IMR-90 (cell line): ENCODE results near the gene BTBD9. TPM values are rescaled to one million over a fixed set of nuclear protein-coding genes. Genes with fewer than 3 reads are reported as not detected.

Experiments used
- ATAC-seq: fragments of 200-7000 bp; cut with Tn5 transposase; 2 replicates; pipeline ENCODE4 v1.9.1; 2020; ENCODE audit warnings: low read depth, mild to moderate bottlenecking, moderate library complexity
- BruUV-seq: library from RNA; stranded (reverse); fragments of 400-500 nt; replicated peaks from 2 replicates; lab custom pipeline; 2021; lab: Mats Ljungman, UMichigan
- CTCF ChIA-PET: fragments of 300-600 bp; formaldehyde crosslinking; extraction: SDS; loops from one replicate; lab custom pipeline; 2021; ENCODE audit warnings: antibody characterized with exemption; lab: Yijun Ruan, JAX
- POLR2A ChIA-PET: fragments of 300-600 bp; sonication (Branson Sonifier 250); formaldehyde crosslinking; loops from one replicate; lab custom pipeline; 2022; ENCODE audit warnings: antibody characterized with exemption; ENCODE audit not compliant: unreplicated experiment; lab: Charles Lee
- DNase-seq: peaks from one replicate; pipeline ENCODE4 v3.0.0; 2013
- H2AFZ ChIP-seq: replicated peaks from 2 replicates; pipeline ENCODE3; 2013; ENCODE audit warnings: low read length, mild to moderate bottlenecking; ENCODE audit not compliant: poor library complexity
- H2AK5ac ChIP-seq: 2 replicates; pipeline ENCODE4 v1.6.1; 2013; ENCODE audit warnings: low read depth, low read length, inconsistent platforms
- H2AK9ac ChIP-seq: replicated peaks from 2 replicates; pipeline ENCODE3; 2013; ENCODE audit warnings: mild to moderate bottlenecking, low read depth, low read length, moderate library complexity; ENCODE audit not compliant: poor library complexity
- H2BK120ac ChIP-seq: 2 replicates; pipeline ENCODE4 v1.6.1; 2013; ENCODE audit warnings: low read depth, low read length, inconsistent platforms
- H2BK15ac ChIP-seq: 3 replicates; pipeline ENCODE4 v1.6.1; 2013; ENCODE audit warnings: low read depth, low read length, inconsistent platforms
- H2BK20ac ChIP-seq: 2 replicates; pipeline ENCODE4 v1.6.1; 2013; ENCODE audit warnings: low read depth, mild to moderate bottlenecking, inconsistent platforms, low read length, moderate library complexity
- H2BK5ac ChIP-seq: 2 replicates; pipeline ENCODE4 v1.6.1; 2013; ENCODE audit warnings: mild to moderate bottlenecking, low read depth, low read length, inconsistent platforms; ENCODE audit not compliant: poor library complexity, severe bottlenecking
- H3K14ac ChIP-seq: replicated peaks from 2 replicates; pipeline ENCODE4 v1.6.1; 2013; ENCODE audit warnings: low read depth, low read length, inconsistent platforms
- H3K18ac ChIP-seq: 2 replicates; pipeline ENCODE4 v1.6.1; 2013; ENCODE audit warnings: low read depth, low read length, control low read depth
- H3K23ac ChIP-seq: 2 replicates; pipeline ENCODE4 v1.6.1; 2013; ENCODE audit warnings: low read depth, low read length, inconsistent platforms
- H3K27ac ChIP-seq: 2 replicates; pipeline ENCODE4 v1.5.1; 2013; ENCODE audit warnings: mild to moderate bottlenecking, control low read depth, low read length; ENCODE audit not compliant: insufficient read depth
- H3K27me3 ChIP-seq: 2 replicates; pipeline ENCODE4 v1.6.1; 2013; ENCODE audit warnings: low read length; ENCODE audit not compliant: control insufficient read depth, insufficient read depth
- H3K36me3 ChIP-seq: 2 replicates; pipeline ENCODE4 v1.6.1; 2013; ENCODE audit warnings: low read length, mixed read lengths; ENCODE audit not compliant: control insufficient read depth, insufficient read depth
- H3K4ac ChIP-seq: 2 replicates; pipeline ENCODE4 v1.6.1; 2013; ENCODE audit warnings: low read depth, low read length, inconsistent platforms
- H3K4me1 ChIP-seq: 2 replicates; pipeline ENCODE4 v1.6.1; 2013; ENCODE audit warnings: low read length, mixed read lengths; ENCODE audit not compliant: control insufficient read depth, insufficient read depth
- H3K4me2 ChIP-seq: 2 replicates; pipeline ENCODE4 v1.6.1; 2013; ENCODE audit warnings: low read depth, mild to moderate bottlenecking, control low read depth, low read length, moderate library complexity
- H3K4me3 ChIP-seq: 2 replicates; pipeline ENCODE4 v1.5.1; 2013; ENCODE audit warnings: low read depth, mild to moderate bottlenecking, control low read depth, low read length, moderate library complexity; ENCODE audit not compliant: insufficient read depth
- H3K56ac ChIP-seq: 2 replicates; pipeline ENCODE4 v1.6.1; 2013; ENCODE audit warnings: low read length, inconsistent platforms; ENCODE audit not compliant: insufficient read depth; ENCODE audit errors: extremely low read depth
- H3K79me1 ChIP-seq, 2 experiments: 2 replicates each; pipeline ENCODE4 v1.6.1; 2013; ENCODE audit warnings: low read length in 2 of 2, inconsistent platforms in 1 of 2, low read depth in 1 of 2
- H3K9ac ChIP-seq: 2 replicates; pipeline ENCODE4 v1.6.1; 2013; ENCODE audit warnings: low read depth, low read length, control low read depth
- H3K9me1 ChIP-seq: 2 replicates; pipeline ENCODE4 v1.6.1; 2013; ENCODE audit warnings: low read length, inconsistent platforms; ENCODE audit not compliant: insufficient read depth
- H3K9me3 ChIP-seq: 2 replicates; pipeline ENCODE4 v1.6.1; 2013; ENCODE audit warnings: low read length; ENCODE audit not compliant: control insufficient read depth, insufficient read depth
- H4K20me1 ChIP-seq: 2 replicates; pipeline ENCODE4 v1.6.1; 2013; ENCODE audit warnings: low read length, inconsistent platforms; ENCODE audit not compliant: insufficient read depth
- H4K5ac ChIP-seq: 2 replicates; pipeline ENCODE4 v1.6.1; 2013; ENCODE audit warnings: mild to moderate bottlenecking, low read depth, low read length, control low read depth
- H4K8ac ChIP-seq, 2 experiments: 2 replicates each; pipeline ENCODE4 v1.6.1; 2013; ENCODE audit warnings: low read depth in 2 of 2, low read length in 2 of 2, control low read depth in 1 of 2, inconsistent platforms in 1 of 2
- H4K91ac ChIP-seq: 2 replicates; pipeline ENCODE4 v1.6.1; 2013; ENCODE audit warnings: low read depth, low read length, inconsistent platforms; ENCODE audit not compliant: insufficient read depth
- CEBPB ChIP-seq: IDR thresholded peaks from 2 replicates; pipeline ENCODE4 v1.6.1; 2012; ENCODE audit warnings: low read depth, low read length, improper control_type of control experiment
- CHD1 ChIP-seq: IDR thresholded peaks from 2 replicates; pipeline ENCODE4 v1.6.1; 2012; ENCODE audit warnings: low read depth, low read length, improper control_type of control experiment
- CTCF ChIP-seq: conservative IDR thresholded peaks from 2 replicates; pipeline ENCODE4 v1.5.1; 2012; ENCODE audit warnings: mild to moderate bottlenecking, low read depth, low read length, improper control_type of control experiment
- ELK1 ChIP-seq: fragments of 150-350 bp; IDR thresholded peaks from 2 replicates; pipeline ENCODE4 v1.6.1; 2016; ENCODE audit warnings: low read depth, mild to moderate bottlenecking, low read length, moderate library complexity, borderline replicate concordance
- MAFK ChIP-seq: IDR thresholded peaks from 2 replicates; pipeline ENCODE4 v1.6.1; 2012; ENCODE audit warnings: low read depth, low read length, improper control_type of control experiment
- MAZ ChIP-seq: IDR thresholded peaks from 2 replicates; pipeline ENCODE4 v1.6.1; 2012; ENCODE audit warnings: low read depth, mild to moderate bottlenecking, low read length, improper control_type of control experiment, moderate library complexity, borderline replicate concordance
- MXI1 ChIP-seq: IDR thresholded peaks from 2 replicates; pipeline ENCODE4 v1.6.1; 2012; ENCODE audit warnings: low read depth, mild to moderate bottlenecking, low read length, moderate library complexity, borderline replicate concordance
- NFE2L2 ChIP-seq: fragments of 150-350 bp; IDR thresholded peaks from 2 replicates; pipeline ENCODE4 v1.6.1; 2016; ENCODE audit warnings: low read depth, mild to moderate bottlenecking, low read length
- RAD21 ChIP-seq: IDR thresholded peaks from 2 replicates; pipeline ENCODE4 v1.6.1; 2012; ENCODE audit warnings: low read length, improper control_type of control experiment
- RCOR1 ChIP-seq: IDR thresholded peaks from 2 replicates; pipeline ENCODE4 v1.6.1; 2012; ENCODE audit warnings: mild to moderate bottlenecking, low read length, improper control_type of control experiment; ENCODE audit not compliant: insufficient replicate concordance
- WGBS, 2 experiments: methylation state at CpG; one replicate each; pipeline versions ENCODE4 v1.1.5 to v1.1.7; 2013; ENCODE audit warnings: missing lambda C conversion rate in 2 of 2; ENCODE audit not compliant: insufficient read length in 1 of 2; ENCODE audit errors: extremely low coverage in 2 of 2; 5-methylcytosine and 5-hydroxymethylcytosine counted together
- dilution Hi-C: fragments of 300-500 bp; cut with HindIII; formaldehyde crosslinking; loops from one replicate; pipeline ENCODE4 v1.14.3; 2018; ENCODE audit warnings: low sequenced_read_pairs; ENCODE audit not compliant: unreplicated experiment
- in situ Hi-C: fragments of 300-500 bp; cut with MboI; formaldehyde crosslinking; loops from 3 replicates; pipeline ENCODE4 v1.14.3; 2019; ENCODE audit warnings: low sequenced_read_pairs, inconsistent platforms, mixed read lengths
- intact Hi-C: fragments of 100-400 bp; cut with micrococcal nuclease; formaldehyde crosslinking; loops from 2 replicates; pipeline ENCODE4 v1.10.0; 2022
- polyA plus RNA-seq, 3 experiments: library from polyadenylated mRNA; depleted of rRNA; stranded (reverse); fragments of >200 nt; gene quantifications; 2 replicates each; pipeline ENCODE4 v1.2.3, GENCODE V29; 2012; ENCODE audit warnings: low replicate concordance in 1 of 3
- total RNA-seq: library from RNA; depleted of rRNA; stranded (reverse); fragments of >200 nt; gene quantifications from 2 replicates; pipeline ENCODE4 v1.2.3, GENCODE V29; 2012
- TF ChIP-seq, protein P1 (sequence below): fragments of 150-350 bp; IDR thresholded peaks from 2 replicates; pipeline ENCODE4 v1.6.1; 2017; ENCODE audit warnings: mild to moderate bottlenecking, antibody characterized with exemption, low read length, low read depth

The BTBD9 gene
- total and polyA plus RNA-seq, 2 of the 4 experiments (the other 2 are of a cell fraction), result 4.1 to 22.0 TPM

- Histone ChIP-seq H3K4me3 (no peak overlapping the region), H3K4ac (no peak overlapping the region), H3K4me2 (no peak overlapping the region), H3K9ac (no peak overlapping the region), H3K36me3 (no peaks in the 10 kb centered on the region), H4K20me1 (no peaks in the 10 kb centered on the region), H3K9me1 (peaks cover 5% of the 10 kb centered on the region; the same call in 1 of the 2 replicates), H4K8ac (no peak overlapping the region), H4K91ac (no peak overlapping the region), H2AK9ac (no peak overlapping the region), H2BK20ac (no peak overlapping the region), H4K5ac (no peak overlapping the region), H2BK5ac (no peak overlapping the region), H2BK15ac (no peak overlapping the region), H2BK120ac (no peak overlapping the region), H3K79me1 (0 out of 4 replicates have a peak, but pooled peaks cover 1 to 5% of the 10 kb centered on the region in 2 experiments), H3K56ac (no peak overlapping the region), H3K9me3 (no peaks in the 10 kb centered on the region), H3K4me1 (0 out of 2 replicates have a peak, but pooled peaks cover 2% of the 10 kb centered on the region), H3K23ac (no peak overlapping the region), H3K18ac (no peak overlapping the region), H3K14ac (no peak overlapping the region), H3K27ac (no peak overlapping the region), H2AK5ac (no peak overlapping the region), H3K27me3 (no peaks in the 10 kb centered on the region), H2AFZ (no peak overlapping the region)
- POLR2A ChIA-PET, result no interaction called here
- no CpG with 5 or more reads among the region's 9 CpGs for WGBS, 2 experiments
- intact Hi-C loops, result no loop called here
- dilution Hi-C loops, result no loop called here
- in situ Hi-C loops, result no loop called here
- no peak for TF ChIP-seq ELK1
- no peak for TF ChIP-seq CTCF
- TF ChIP-seq RCOR1, result no peak
- TF ChIP-seq CEBPB, result no peak
- no peak for TF ChIP-seq CHD1
- no peak for TF ChIP-seq MAZ
- no peak for TF ChIP-seq MXI1
- TF ChIP-seq RAD21, result no peak
- TF ChIP-seq NFE2L2, result no peak
- TF ChIP-seq, protein P1, sequence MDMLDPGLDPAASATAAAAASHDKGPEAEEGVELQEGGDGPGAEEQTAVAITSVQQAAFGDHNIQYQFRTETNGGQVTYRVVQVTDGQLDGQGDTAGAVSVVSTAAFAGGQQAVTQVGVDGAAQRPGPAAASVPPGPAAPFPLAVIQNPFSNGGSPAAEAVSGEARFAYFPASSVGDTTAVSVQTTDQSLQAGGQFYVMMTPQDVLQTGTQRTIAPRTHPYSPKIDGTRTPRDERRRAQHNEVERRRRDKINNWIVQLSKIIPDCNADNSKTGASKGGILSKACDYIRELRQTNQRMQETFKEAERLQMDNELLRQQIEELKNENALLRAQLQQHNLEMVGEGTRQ, result no peak
- TF ChIP-seq MAFK, result no peak
- ATAC-seq (no peak), DNase-seq (no peak)
- no TSS peak for BruUV-seq
- CTCF ChIA-PET, result no interaction called here
These were observed 162.0 kb downstream of the BTBD9 start for GRCh38 chr6:38477680-38478260.
